CD4-positive, alpha-beta T cell treated with Interleukin-4 for 4 hours (primary cell): ENCODE data around the gene EDARADD.
"Not testable (repeated sequence)": the region's sequence is repeated elsewhere in the genome, so short reads cannot be mapped to it uniquely, and the experiment has no call there.

Source experiments
- DNase-seq: peaks from one replicate; pipeline ENCODE4 v3.0.0-alpha.2; 2020

EDARADD gene

DNA sequence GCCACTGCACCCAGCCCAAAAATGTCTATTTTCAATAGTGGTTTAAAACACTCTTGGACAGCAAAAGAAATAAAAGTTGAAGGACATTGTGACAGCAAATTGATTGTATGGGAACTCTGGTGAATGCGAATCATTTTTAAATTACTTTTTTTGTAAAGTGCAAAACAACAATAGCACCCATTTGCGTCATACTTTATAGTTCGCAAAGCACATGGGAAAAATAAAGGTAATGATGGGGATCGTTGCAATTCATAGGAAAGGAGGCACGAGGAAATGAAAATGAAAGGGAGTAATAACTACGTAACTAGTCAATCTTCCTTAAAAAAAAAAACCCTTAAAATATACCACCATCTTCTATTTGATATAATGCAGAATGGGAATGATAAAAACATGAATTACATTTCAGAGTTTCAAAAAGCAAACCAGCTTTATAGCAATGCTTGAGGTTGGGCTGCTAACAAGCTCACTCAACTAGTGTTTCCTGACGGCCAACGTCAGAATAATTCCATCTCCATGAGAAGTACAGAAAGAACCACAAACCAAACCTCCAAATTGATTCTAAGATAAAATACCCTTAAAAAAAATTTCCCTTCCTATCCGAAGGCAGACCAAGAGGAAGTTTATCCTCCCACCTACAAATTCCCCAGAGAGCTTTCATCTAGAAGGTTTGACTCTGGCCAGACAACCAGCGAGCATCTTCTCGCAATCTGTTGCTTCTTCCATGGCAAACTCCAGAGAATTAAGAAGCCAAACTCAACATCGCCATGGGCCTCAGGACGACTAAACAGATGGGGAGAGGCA, at the start of gene EDARADD:
Gene EDARADD, plus strand, starts transcription at position 606 of the 801 bp plus-strand sequence. Its CDS starts 159 bp downstream, at position 765.
- no peak for DNase-seq

DNA sequence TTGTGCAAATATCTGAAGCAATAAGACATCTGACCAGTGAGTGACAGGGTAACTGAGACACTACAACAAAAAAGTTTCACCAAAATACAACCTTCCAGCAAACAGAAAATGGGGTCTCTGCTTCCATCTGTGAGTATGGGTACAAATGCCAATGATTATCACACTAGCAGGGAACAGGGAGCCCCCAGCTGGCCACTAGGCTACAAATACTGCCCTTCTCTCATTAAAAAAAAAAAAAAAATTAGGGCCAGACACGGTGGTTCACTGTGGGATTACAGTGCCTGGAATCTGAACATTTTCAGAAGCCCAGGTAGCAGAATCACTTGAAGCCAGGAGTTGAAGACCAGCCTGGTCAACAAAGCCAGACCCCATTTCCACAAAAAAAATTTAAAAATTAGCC, 48.4 kb upstream of the EDARADD start:
- DNase-seq = no peak

DNA sequence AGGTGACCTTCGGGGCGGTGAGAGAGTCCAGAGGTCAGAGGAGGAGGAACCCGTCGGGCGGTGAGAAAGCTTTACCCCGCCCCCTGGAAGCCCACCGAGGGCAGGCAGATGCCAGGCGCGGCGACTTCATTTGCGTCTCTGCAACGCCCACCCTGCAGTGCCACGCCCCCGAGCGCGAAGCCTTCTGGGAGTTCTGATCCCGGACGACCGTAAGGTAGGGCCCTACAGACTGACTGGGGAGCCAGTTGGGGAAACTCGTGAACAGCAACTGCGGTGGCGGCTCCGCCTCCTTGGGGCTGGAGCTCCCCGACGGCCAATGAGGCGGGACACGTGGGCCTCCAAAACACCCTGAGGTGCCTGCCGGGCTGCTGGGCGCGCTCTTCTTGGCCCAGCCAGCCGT, 46.0 kb upstream of the EDARADD start:
- DNase-seq = no peak

DNA sequence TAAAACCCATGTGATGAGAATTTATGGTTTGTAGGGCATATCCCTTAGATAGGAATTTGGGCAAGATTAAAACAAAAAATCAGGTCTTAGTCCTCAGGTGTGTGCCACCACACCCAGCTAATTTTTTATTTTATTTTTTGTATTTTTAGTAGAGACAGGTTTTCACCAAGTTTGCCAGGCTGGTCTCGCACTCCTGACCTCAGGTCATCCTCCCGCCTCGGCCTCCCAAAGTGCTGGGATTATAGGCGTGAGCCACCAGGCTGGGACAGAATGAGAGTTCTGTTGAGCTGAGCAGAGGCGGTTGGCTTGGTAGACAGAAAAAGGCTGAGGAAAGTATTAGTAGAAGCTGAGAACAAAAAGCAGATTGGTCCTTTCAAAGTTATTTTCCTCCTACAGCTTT, 43.8 kb upstream of the EDARADD start:
- no peak for DNase-seq

DNA sequence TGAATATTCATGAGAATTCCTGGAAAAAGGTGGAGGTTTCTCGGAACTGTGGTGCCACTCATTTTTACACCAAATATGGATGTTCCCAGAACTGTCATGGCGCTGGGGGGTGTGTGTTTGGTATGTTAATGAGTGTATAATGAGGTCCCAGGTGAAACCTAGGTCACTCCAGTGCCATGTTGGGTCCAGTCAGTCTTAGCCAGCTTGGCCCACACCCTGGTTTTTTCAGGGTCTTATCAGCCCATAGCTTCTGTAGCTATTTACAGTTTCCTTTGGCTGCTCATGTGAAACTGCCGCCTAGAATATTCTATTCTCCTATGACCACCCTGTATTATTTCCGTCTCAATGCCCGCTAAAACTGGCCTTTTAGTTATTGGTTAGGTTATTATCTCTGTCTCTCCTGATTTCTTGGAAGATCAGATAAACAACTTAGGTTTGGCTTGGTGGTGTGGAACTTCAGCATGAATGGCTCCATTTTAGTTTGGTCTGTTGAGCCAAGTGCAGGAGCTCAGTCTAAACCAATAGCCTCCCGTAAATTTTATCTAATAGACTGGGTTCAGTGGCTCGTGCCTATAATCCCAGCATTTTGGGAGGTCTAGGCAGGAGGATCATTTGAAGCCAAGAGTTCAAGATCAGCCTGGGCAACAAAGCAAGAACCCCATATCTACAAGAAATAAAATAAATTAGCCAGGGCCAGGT, 42.1 kb upstream of the EDARADD start:
- DNase-seq = no peak

DNA sequence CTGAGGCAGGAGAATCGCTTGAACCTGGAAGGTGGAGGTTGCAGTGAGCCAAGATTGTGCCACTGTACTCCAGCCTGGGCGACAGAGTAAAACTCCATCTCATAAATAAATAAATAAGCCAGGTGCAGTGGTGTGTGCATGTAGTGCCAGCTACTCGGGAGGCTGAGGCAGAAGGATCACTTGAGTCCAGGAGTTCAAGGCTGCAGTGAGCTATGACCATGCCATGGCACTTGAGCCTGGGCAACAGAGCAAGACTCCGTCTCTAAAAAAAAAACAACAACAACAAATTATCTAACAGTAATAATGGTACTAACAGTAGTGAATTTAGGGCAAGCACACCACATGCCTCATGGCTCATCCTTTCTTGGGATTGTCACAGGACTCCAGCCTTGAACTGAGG, 41.3 kb upstream of the EDARADD start:
- not testable (repeated sequence) for DNase-seq

DNA sequence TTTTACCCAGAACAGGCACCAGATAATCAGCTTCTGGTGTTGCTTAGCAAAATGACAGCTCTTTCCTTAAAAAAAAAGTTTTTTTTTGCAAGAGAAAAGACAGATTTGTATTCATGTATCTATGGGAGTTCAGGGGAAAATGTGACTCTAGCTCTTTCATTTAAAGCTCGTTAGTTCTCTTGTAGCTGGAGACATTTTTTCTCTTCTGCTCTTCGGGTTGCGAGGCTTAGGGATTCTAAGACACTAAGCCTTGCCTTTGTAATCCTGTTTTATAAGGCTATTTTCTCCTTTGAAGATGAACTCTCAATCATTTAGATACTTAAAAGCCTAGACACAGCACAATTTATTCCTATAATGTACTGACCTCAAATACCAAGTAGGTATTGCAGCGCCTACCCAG, 40.3 kb upstream of the EDARADD start:
- no peak for DNase-seq

DNA sequence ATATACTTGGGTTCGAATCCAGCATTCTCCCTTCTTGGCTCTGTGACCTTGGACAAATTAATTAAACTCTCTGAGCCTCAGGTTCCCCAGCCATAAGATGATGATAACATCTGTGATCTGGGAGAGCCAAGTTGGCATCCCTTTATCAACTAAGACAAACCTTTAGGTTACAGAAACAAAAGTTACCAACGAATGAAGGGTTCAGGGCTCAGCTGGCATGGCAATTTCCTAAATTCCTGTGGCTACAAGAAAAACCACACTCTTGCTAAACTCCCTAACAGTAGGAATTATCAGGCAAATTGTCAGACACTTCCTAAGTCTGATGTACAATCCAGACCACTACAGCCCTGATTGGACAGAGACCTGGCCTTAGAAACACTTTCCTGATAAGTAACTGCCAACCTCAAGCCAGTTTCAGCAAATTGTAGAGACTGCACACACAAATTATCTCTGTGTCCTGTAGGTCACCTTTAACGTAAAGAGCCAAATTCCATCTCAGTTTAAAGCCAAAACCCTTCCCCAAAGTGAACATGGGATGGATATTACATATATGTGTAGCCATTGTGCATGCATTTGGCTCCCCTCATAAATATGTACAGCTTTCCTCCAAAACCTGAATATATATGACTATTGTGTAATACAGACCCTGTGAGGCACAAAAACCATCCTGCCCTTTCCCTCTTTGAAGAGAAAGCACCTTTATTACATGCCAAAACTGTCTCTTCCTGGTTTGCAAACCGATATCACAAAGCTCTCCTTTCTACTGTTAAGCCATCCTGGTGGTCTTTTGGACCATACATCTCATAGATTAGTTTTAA, 39.5 kb upstream of the EDARADD start:
- DNase-seq = no peak

DNA sequence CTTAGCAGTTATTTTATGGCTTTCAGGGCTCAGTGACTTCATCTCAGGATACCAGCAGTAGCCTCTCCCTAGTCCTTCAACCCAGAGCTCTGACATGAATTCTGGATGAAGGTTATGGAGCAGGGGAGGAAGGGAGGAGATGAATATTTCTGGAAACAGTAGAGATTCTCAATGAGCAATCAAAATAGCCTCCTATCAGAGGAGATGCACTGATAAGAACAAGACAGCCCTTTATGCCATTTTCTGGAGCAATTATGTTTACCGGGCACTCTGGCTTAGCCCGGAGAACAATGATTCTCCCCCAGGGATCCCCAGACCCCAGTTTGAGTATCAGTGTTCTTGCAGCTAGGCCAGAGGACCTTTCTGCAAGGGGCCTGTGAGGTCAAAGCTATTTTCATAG, 37.9 kb upstream of the EDARADD start:
- no peak for DNase-seq

DNA sequence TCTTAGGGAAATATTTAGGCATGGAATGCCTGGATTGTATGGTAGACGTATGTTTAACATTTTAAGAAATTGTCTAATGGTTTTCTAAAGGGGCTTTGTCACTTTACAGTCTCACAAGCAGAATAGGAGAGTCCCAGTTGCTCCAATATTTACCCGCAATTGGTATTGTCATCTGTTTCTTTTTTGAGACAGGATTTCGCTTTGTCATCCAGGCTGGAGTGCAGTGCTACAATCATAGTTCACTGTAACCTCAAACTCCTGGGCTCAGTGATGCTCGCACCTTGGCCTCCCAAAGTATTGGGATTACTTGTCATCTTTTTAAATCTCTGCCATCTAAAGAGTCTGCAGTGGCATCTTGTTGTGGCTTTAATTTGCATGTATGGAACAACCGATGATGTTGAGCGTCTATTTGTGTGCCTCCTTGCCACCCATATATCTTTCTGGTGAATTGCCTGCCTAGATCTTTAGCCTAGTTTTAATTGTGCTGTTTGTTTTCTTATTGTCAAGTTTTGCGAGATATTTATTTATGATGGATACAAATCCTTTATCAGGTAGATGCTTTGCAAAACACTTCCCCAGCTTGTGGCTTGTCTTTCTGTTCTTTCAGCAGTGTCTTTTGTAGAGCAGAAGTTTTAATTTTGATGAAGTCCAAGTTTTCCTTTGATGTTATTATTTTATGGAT, 32.0 kb upstream of the EDARADD start:
- no peak for DNase-seq

DNA sequence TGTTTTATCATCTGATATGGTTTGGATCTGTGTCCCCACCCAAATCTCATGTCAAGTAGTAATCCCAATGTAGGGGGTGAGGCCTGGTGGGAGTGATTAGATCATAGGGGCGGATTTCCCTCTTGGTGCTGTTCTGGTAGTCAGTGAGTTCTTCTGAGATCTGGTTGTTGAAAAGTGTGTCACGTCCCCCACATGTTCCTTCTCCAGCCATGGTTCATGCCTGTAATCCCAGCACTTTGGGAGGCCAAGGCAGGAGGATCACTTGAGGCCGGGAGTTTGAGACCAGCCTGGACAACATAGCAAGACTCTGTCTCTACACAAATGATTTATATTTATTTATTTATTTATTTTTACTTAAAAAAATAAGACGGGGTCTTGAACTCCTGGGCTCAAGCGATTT, 30.8 kb upstream of the EDARADD start:
- DNase-seq = no peak

DNA sequence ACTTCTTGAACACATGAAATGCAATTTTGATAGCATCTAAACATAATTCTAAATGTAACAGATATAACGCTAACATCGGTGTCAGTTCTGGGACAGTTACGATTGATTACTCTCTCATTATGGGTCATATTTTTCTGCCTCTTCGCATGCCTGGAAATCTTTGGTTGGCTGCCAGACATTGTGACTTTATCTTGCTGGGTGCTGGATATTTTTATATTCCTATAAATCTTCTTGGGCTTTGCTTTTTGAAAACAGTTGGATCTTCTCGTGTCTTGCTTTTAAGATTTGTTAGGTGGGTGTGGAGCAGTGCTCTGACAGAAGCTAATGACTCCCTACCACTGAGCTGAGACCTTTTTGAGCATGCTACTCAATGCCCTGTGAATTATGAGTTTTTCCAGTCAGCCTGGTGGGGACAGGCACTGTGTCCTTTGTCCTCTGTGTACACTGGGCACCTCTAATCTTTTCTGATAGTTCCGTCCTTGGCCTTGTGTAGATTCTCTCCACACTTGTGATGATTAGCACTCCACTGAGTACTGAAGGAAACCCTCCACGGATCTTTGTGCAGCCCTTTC, 28.0 kb upstream of the EDARADD start:
- no peak for DNase-seq

DNA sequence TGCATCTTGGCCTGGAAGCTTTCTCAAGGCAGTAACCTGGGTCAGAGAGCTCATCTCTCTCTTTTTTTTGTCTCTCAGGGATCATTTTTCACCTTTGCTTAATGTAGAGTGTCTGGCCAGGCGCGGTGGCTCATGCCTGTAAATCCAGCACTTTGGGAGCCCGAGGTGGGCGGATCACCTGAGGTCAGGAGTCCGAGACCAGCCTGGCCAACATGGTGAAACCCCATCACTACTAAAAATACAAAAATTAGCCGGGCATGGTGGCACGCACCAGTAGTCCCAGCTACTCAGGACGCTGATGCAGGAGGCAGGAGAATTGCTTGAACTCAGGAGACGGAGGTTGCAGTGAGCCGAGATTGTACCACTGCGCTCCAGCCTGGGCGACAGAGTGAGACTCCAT, 27.4 kb upstream of the EDARADD start:
- not testable (repeated sequence) for DNase-seq

DNA sequence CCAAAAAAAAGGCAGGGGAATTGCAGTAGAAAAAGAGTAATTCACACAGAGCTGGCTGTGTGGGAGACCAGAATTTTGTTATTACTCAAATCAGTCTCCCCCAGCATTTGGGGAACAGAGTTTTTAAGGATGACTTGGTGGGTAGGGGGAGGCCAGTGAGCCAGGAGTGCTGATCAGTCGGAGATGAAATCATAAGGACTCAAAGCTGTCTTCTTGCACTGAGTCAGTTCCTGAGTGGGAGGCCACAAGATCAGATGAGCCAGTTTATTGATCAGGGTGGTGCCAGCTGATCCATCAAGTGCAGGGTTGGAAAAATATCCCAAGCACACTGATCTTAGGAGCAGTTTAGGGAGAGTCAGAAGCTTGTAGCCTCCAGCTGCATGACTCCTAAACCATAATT, 23.7 kb upstream of the EDARADD start:
- DNase-seq = no peak

DNA sequence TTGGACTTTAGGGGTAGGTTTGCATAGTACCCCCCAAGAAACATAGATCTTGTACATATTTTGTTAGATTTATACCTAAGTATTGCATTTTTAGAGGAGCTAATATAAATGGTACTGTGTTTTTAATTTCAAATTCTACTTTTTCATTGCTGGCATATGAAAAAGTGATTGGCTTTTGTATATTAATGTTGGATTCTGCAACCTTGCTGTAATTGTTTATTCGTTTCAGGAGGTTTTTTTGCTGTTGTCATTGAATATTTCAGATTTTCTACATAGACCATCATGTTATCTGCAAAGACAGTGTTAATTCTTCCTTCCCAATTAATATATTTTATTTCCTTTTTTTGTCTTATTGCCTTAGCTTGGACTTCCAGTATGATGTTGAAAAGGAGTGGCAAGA, 23.0 kb upstream of the EDARADD start:
- no peak for DNase-seq

DNA sequence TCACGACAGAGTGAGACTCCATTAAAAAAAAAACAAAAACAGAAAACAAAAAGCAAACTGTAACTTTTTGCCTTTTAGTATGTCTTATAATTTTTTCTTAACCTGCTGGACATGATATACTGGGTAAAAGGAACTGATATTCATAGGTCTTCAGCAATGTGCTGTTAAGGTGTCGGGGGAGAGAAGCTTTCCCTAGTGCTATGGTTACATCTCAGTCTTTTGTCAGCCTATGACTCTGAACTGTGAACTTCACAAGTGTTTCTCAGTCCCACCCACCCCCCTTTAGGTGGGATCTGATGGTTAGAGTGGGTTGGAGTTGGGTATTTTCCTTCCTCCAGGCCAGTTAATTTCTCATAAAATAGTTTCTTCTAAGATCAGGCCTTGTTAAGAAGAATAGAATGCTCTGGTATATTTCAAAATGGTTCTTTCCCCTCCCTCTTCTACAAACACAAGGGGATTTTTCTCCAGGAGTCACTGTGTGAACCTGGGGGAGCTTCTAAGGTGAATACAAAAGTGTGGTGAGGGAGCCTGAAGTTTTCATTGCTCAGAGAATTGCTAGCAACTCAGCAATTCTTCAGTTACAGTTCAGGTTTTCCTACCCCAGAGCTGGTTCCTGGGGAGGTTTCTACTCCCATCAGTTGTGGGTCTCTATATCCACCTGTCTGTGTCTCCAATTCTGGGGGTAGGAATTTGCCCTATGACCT, 16.1 kb upstream of the EDARADD start:
- no peak for DNase-seq

DNA sequence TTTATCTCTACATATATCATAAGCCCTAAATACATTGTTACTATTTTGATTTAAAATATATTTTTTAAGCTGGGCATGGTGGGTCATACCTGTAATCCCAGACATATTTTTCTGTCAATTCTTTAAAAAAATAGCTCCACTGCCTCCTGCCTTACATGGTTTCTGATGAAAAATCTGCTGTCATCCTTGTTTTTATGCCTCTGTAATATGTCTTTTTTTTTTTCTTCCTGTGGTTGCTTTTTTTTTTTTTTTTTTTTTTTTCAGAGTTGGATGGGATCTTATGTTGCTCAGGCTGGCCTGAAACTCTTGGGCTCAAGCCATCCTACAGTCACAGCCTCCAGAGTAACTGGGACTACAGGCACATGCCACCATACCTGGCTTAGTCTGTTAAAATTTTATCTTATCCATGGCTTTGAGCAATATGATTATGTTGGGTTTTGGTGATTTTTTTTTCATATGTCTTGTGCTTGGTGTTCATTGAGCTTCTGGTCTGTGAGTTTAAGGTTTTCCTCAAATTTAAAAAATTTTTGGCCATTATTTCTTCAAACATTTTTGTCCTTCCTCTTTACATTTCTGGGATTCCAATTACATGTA, 12.4 kb upstream of the EDARADD start:
- no peak for DNase-seq

DNA sequence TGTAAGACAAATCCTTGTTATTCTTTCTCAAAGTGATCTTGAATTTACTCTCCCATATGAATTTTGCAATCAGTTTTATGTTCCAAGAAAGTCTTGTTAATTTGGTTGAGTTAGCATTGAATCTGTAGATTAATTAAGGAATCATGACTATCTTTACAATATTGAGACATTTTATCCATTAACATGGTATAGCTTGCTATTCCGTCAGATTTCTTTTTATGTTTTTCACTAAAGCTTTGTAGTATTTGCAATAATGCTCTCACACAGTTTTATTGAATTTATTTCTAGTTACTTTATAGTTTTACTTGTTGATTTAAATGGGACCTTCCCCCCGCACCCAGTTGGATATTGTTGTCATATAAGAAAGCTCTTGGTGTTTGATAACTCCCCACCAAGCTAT, 5.8 kb upstream of the EDARADD start:
- DNase-seq = no peak

DNA sequence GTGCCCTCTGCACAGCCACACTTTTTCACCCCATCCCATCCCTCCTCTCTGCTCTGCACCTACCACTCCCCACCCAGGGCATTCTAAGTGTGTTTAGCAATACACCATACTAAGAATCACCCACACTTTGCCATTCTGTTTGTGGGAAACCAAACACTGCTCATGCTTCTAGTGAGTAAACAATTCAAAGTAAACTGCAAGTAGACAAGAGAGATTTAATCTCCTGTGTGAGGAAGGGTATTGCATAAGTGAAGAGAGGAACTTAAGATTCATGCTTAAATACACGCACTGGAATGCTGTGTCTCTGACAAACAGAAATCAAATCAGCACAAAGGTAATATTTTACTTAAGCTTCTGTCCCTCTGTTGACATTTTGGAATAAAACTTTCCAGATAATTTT, 4.8 kb upstream of the EDARADD start:
- no peak for DNase-seq

DNA sequence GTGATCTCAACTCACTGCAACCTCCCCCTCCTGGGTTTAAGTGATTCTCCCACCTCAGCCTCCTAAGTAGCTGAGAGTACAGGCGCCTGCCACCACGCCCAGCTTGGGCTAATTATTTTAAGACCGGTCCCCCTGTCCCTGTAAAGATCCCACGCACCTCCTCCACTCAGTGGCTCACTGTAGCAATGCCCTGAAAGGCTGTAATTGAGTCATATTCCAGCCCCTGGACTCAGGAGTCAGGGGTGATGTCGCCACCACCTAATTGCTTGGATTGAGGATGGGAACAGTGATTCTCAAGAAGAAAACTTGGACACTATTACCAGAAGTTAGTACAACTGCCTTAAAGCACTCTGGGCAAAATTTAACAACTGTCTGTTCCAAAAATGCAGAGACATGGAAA, 3.1 kb upstream of the EDARADD start:
- DNase-seq = no peak

DNA sequence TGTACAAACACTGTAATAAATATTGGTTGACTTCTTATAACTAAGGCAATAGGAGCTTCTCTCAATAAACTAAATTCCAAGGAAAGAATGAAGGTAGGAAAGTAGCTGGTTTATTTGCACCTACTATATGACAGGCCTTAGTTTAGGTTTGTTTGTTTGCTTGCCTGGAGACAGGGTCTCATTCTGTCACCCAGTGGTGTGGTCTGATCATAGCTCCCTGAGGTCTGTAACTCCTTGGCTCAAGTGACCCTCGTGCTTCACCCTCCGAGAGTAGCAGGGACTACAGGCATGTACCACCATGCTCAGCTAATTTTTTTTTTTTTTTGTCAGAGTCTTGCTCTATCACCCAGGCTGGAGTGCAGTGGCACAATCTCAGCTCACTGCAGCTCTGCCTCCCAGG, 1.9 kb upstream of the EDARADD start:
- no peak for DNase-seq

DNA sequence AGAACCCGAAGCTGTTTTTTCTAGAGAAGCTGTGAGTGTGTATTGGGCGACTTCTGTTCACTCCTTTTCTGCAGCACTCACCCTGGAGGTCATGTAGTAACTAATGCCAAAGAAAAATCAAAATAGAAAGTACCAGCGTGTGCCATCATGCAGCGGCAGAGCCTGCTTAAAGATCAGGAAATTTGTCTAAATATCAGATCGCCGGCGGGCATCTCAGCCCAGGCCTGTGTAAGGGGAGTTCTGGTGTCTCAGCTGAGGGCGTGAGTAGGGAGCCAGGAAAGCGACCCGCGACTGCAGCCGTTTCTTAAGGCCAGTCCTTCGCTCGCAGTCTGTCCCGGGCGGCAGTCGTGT, 768 bp downstream of the EDARADD start:
- DNase-seq = peak; percentile 27
